Endodermal cell (in vitro differentiated cells): ENCODE results near the gene SNRNP70. TPM values are rescaled to one million over a fixed set of nuclear protein-coding genes. Genes with fewer than 3 reads are reported as not detected.

Source experiments
- DNase-seq: peaks from one replicate; pipeline ENCODE4 v3.0.0-alpha.2; 2017
- H3K27ac ChIP-seq: 2 replicates; pipeline ENCODE4 v1.5.1; 2013; ENCODE audit warnings: mild to moderate bottlenecking, low read depth, low read length, moderate library complexity
- H3K27me3 ChIP-seq: 2 replicates; pipeline ENCODE4 v1.6.1; 2013; ENCODE audit warnings: mild to moderate bottlenecking, low read length, moderate library complexity; ENCODE audit not compliant: insufficient read depth, control insufficient read depth, poor library complexity, severe bottlenecking
- H3K36me3 ChIP-seq: 2 replicates; pipeline ENCODE4 v1.7.0; 2013; ENCODE audit warnings: mild to moderate bottlenecking, low read length, moderate library complexity; ENCODE audit not compliant: control insufficient read depth, insufficient read depth
- H3K4me1 ChIP-seq: one replicate; pipeline ENCODE4 v1.7.0; 2013; ENCODE audit warnings: low read length; ENCODE audit not compliant: control insufficient read depth, insufficient read depth
- H3K4me3 ChIP-seq: 2 replicates; pipeline ENCODE4 v1.5.1; 2013; ENCODE audit warnings: mild to moderate bottlenecking, low read length, moderate library complexity
- H3K9ac ChIP-seq: 2 replicates; pipeline ENCODE4 v1.6.1; 2013; ENCODE audit warnings: mild to moderate bottlenecking, low read length, moderate library complexity; ENCODE audit not compliant: poor library complexity, severe bottlenecking; ENCODE audit errors: extremely low read depth
- H3K9me3 ChIP-seq: 2 replicates; pipeline ENCODE4 v1.6.1; 2013; ENCODE audit warnings: mild to moderate bottlenecking, low read length, moderate library complexity; ENCODE audit not compliant: control insufficient read depth
- H3K27ac Mint-ChIP-seq: 2 replicates; pipeline ENCODE4 v1.8.0; 2020; ENCODE audit warnings: mixed read lengths
- H3K27me3 Mint-ChIP-seq: 2 replicates; pipeline ENCODE4 v1.8.0; 2021; ENCODE audit warnings: mild to moderate bottlenecking, mixed read lengths; ENCODE audit not compliant: insufficient read depth
- H3K36me3 Mint-ChIP-seq: 2 replicates; pipeline ENCODE4 v1.8.0; 2020; ENCODE audit warnings: low read depth, mixed read lengths
- H3K4me1 Mint-ChIP-seq: 2 replicates; pipeline ENCODE4 v1.8.0; 2020; ENCODE audit warnings: mixed read lengths
- H3K4me3 Mint-ChIP-seq: 2 replicates; pipeline ENCODE4 v1.8.0; 2020; ENCODE audit warnings: mild to moderate bottlenecking, moderate library complexity, mixed read lengths
- H3K9me3 Mint-ChIP-seq: 2 replicates; pipeline ENCODE4 v1.8.0; 2020; ENCODE audit warnings: mild to moderate bottlenecking, mixed read lengths
- CTCF ChIP-seq: fragments of 200-600 bp; sonication (generic); conservative IDR thresholded peaks from 2 replicates; pipeline ENCODE4 v1.5.0; 2021; ENCODE audit warnings: antibody characterized with exemption, mild to moderate bottlenecking
- WGBS, 2 experiments: methylation state at CpG; one replicate each; pipeline versions ENCODE4 v1.1.5 to v1.1.7; 2013; ENCODE audit warnings: missing lambda C conversion rate in 2 of 2, mixed read lengths in 1 of 2; ENCODE audit not compliant: insufficient coverage in 1 of 2, insufficient read length in 1 of 2; 5-methylcytosine and 5-hydroxymethylcytosine counted together
- total RNA-seq, 2 donors: library from RNA; stranded (reverse); fragmentation: NEBNext Ultra II Directional in 1 of 2; extraction: Animal tissue kit (Norgen Biotek cat#: 25700) in 1 of 2; gene quantifications; 2 replicates in 1 of 2; 3 replicates in 1 of 2; pipeline ENCODE4 v1.2.1, GENCODE V29; 2021

The SNRNP70 gene
- total RNA-seq, 2 donors from 2014 or later: 284 to 292 TPM

GRCh38 chr19:49102303-49102702 is 17.1 kb downstream of the SNRNP70 start:
- H3K27me3 Mint-ChIP-seq: no peaks in the 10 kb centered on the region
- Histone ChIP-seq H3K9me3 (no peaks in the 10 kb centered on the region), H3K4me3 (no peak overlapping the region), H3K36me3 (peaks cover 89% of the 10 kb centered on the region), H3K27ac (peak overlapping the region; percentile 68), H3K4me1 (peaks cover 10% of the 10 kb centered on the region), H3K9ac (no peak overlapping the region), H3K27me3 (no peaks in the 10 kb centered on the region)
- DNase-seq: no peak
- peaks cover 4% of the 10 kb centered on the region for H3K4me1 Mint-ChIP-seq
- no peak overlapping the region for H3K27ac Mint-ChIP-seq
- no peaks in the 10 kb centered on the region for H3K9me3 Mint-ChIP-seq
- no peak for TF ChIP-seq CTCF
- H3K36me3 Mint-ChIP-seq: peaks cover 71% of the 10 kb centered on the region
- WGBS, 2 experiments: 93 to 95% methylated on average over 8 to 12 of the region's 12 CpGs
- no peak overlapping the region for H3K4me3 Mint-ChIP-seq

- H3K27me3 Mint-ChIP-seq: no peaks in the 10 kb centered on the region
- H3K4me3 Mint-ChIP-seq: no peak overlapping the region
- no peaks in the 10 kb centered on the region for H3K9me3 ChIP-seq
- H3K4me1 Mint-ChIP-seq: peaks cover 2% of the 10 kb centered on the region
- no peak overlapping the region for H3K9ac ChIP-seq
- H3K4me3 ChIP-seq: no peak overlapping the region
- no peak overlapping the region for H3K27ac Mint-ChIP-seq
- no peaks in the 10 kb centered on the region for H3K9me3 Mint-ChIP-seq
- H3K4me1 ChIP-seq: no peaks in the 10 kb centered on the region
- H3K27me3 ChIP-seq: no peaks in the 10 kb centered on the region
- H3K36me3 ChIP-seq: peaks cover 89% of the 10 kb centered on the region
- WGBS, 2 experiments: 92 to 98% methylated on average over 8 to 32 of the region's 33 CpGs
- peak overlapping the region; percentile 73 for H3K27ac ChIP-seq
- no peak for DNase-seq
- TF ChIP-seq CTCF: no peak
- H3K36me3 Mint-ChIP-seq: peaks cover 70% of the 10 kb centered on the region
Observed at GRCh38 chr19:49103331-49104085, 18.3 kb downstream of the SNRNP70 start.

- Histone ChIP-seq H3K36me3 (peaks cover 89% of the 10 kb centered on the region), H3K27ac (peak overlapping the region; percentile 73), H3K4me3 (no peak overlapping the region), H3K4me1 (no peaks in the 10 kb centered on the region), H3K9ac (no peak overlapping the region), H3K27me3 (no peaks in the 10 kb centered on the region), H3K9me3 (no peaks in the 10 kb centered on the region)
- peaks cover 2% of the 10 kb centered on the region for H3K4me1 Mint-ChIP-seq
- no peak overlapping the region for H3K4me3 Mint-ChIP-seq
- WGBS, 2 experiments: 92 to 95% methylated on average over 15 to 30 of the region's 30 CpGs
- peaks cover 70% of the 10 kb centered on the region for H3K36me3 Mint-ChIP-seq
- no peak for TF ChIP-seq CTCF
- no peak for DNase-seq
- no peaks in the 10 kb centered on the region for H3K9me3 Mint-ChIP-seq
- no peak overlapping the region for H3K27ac Mint-ChIP-seq
- H3K27me3 Mint-ChIP-seq: no peaks in the 10 kb centered on the region
Observed at GRCh38 chr19:49104229-49104864, 19.1 kb downstream of the SNRNP70 start.
